Heart left ventricle (tissue), 13 donors: ENCODE data around the gene NTN4.

ENCODE experiments used
- CTCF ChIP-seq, 12 donors: fragments of 200-600 bp; sonication (generic) in 4 of 12; IDR thresholded peaks; one replicate each; pipeline versions ENCODE4 v1.5.0 to v1.8.0; 2018 to 2022; ENCODE audit warnings: antibody characterized with exemption in 12 of 12, mild to moderate bottlenecking in 5 of 12
- POLR2A ChIP-seq, 2 donors: fragments of 450-650 bp; IDR thresholded peaks; one replicate each; pipeline ENCODE4 v1.6.1; 2017; ENCODE audit warnings: antibody characterized with exemption in 2 of 2, mild to moderate bottlenecking in 2 of 2, moderate library complexity in 2 of 2
- donor health status: ischemic (EF 13 %, LVEDD 7.1; RV severe dilation, severe dysfunction).
- donor health status: DM: no; HTN: yes; CAD: no.
- donor health status: DM: no; HTN: no; CAD: no.
- donor health status: ischemic (EF 25% LVEDD 6.9; RV normal size, moderate dysfunction).
- donor health status: ischemic (EF 25% LVEDD 5.7; RV mildly dilated, moderate dysfunction).
- donor health status: ischemic (EF 35%, LVEDD 5.7; RV mildly dilated, moderate dysfunction).
- donor health status: nonischemic (EF 11% LVEDD 7.7; RV severe dilation, severe dysfunction).
- donor health status: DM: yes; HTN: yes; CAD: no.
- donor health status: PGD.
- donor health status: ischemic (EF 29% LVEDD 5.4; RV normal size, mild dysfunction).
- donor health status: nonischemic (EF 23%, LVEDD 6.1; RV moderate dilation, normal function).

GRCh38 chr12:95829395-95829794 lies 38.8 kb upstream of the NTN4 start:
- no peak for TF ChIP-seq CTCF (IDR thresholded peaks at IDR 0.05)
- TF ChIP-seq POLR2A (IDR thresholded peaks at IDR 0.05) = no peak
